ENCODE data around the gene TACC2. TPM values are rescaled to one million over a fixed set of nuclear protein-coding genes. Genes with fewer than 3 reads are reported as not detected.
A peak's percentile ranks its signal among the peaks of the same experiment; 100 is the strongest.

Gene TACC2
- total RNA-seq, 4 donors from 2014 or later = 105 to 334 (median 235) TPM

- Histone ChIP-seq H3K27me3 (no peaks in the 10 kb centered on the region), H3K4me3 (no peak overlapping the region), H3K9me3 (no peaks in the 10 kb centered on the region), H3K27ac (peak overlapping the region; percentile 78 to 92 (median 87)), H3K36me3 (no peaks in the 10 kb centered on the region), H3K4me1 (peaks cover 32 to 52% of the 10 kb centered on the region in 2 donors)
- ATAC-seq (no peak), DNase-seq (peak in 1 of 2 donors; percentile 11)
- TF ChIP-seq POLR2A (IDR thresholded peaks at IDR 0.05) (no peak), CTCF (IDR thresholded peaks at IDR 0.05 in 4 of 5, conservative IDR thresholded peaks at IDR 0.05 in 1 of 5) (no peak)
- in situ Hi-C loops (cut with MboI; ENCODE audit: low sequenced_read_pairs in 4 of 4) (loop anchor here in 1 of 4 donors (10.0 kb wide), 1 partner anchor 54 kb away; no protein-coding TSS in a partner anchor), intact Hi-C loops (cut with DNase I; ENCODE audit: low total_unique reads) (no loop called here)
Measured at GRCh38 chr10:122049076-122049475, 60.1 kb downstream of the TACC2 start.

- H3K4me3 ChIP-seq = no peak overlapping the region
- in situ Hi-C loops (cut with MboI; ENCODE audit: low sequenced_read_pairs in 4 of 4) = loop anchor here (5.0 to 10.0 kb wide), 4 partner anchors 54 to 67 kb away; no protein-coding TSS in a partner anchor
- no peaks in the 10 kb centered on the region for H3K9me3 ChIP-seq
- intact Hi-C loops (cut with DNase I; ENCODE audit: low total_unique reads) = loop anchor here (2.0 to 10.0 kb wide), 3 partner anchors 76 to 184 kb away; partner anchors contain the start of genes ATE1 and NSMCE4A
- H3K4me1 ChIP-seq = peaks cover 29 to 40% of the 10 kb centered on the region in 2 donors
- no peaks in the 10 kb centered on the region for H3K36me3 ChIP-seq
- H3K27ac ChIP-seq = peak overlapping the region; percentile 78 to 92 (median 87)
- H3K27me3 ChIP-seq = no peaks in the 10 kb centered on the region
- ATAC-seq (no peak), DNase-seq (peak in 1 of 2 donors; percentile 9)
- TF ChIP-seq POLR2A (IDR thresholded peaks at IDR 0.05) = no peak
- TF ChIP-seq CTCF (IDR thresholded peaks at IDR 0.05 in 4 of 5, conservative IDR thresholded peaks at IDR 0.05 in 1 of 5) = no peak
Measured at GRCh38 chr10:122050311-122050710, 61.3 kb downstream of the TACC2 start.

- in situ Hi-C loops (cut with MboI; ENCODE audit: low sequenced_read_pairs in 4 of 4) (loop anchor here (5.0 to 10.0 kb wide), 4 partner anchors 54 to 66 kb away; no protein-coding TSS in a partner anchor), intact Hi-C loops (cut with DNase I; ENCODE audit: low total_unique reads) (loop anchor here (2.0 to 10.0 kb wide), 3 partner anchors 76 to 184 kb away; partner anchors contain the start of genes ATE1 and NSMCE4A)
- H3K36me3 ChIP-seq = no peaks in the 10 kb centered on the region
- DNase-seq (no peak), ATAC-seq (no peak)
- no peaks in the 10 kb centered on the region for H3K9me3 ChIP-seq
- H3K4me3 ChIP-seq = no peak overlapping the region
- H3K27me3 ChIP-seq = no peaks in the 10 kb centered on the region
- no peak for TF ChIP-seq POLR2A (IDR thresholded peaks at IDR 0.05)
- peaks cover 24 to 35% of the 10 kb centered on the region in 2 donors for H3K4me1 ChIP-seq
- H3K27ac ChIP-seq = peak overlapping the region; percentile 78 to 92 (median 87)
Measured at GRCh38 chr10:122050811-122051210, 61.8 kb downstream of the TACC2 start.

- intact Hi-C loops (cut with DNase I; ENCODE audit: low total_unique reads) = loop anchor here (2.0 to 10.0 kb wide), 3 partner anchors 77 to 183 kb away; partner anchors contain the start of genes ATE1 and NSMCE4A
- peak; percentile 18 to 50 for ATAC-seq
- H3K27ac ChIP-seq = peak overlapping the region; percentile 78 to 92 (median 87)
Measured at GRCh38 chr10:122051609-122052385, 62.8 kb downstream of the TACC2 start.

More at GRCh38 chr10:122051609-122052385, 62.8 kb downstream of the TACC2 start:
- DNase-seq = peak in 1 of 2 donors; percentile 52
- Histone ChIP-seq H3K9me3 (no peaks in the 10 kb centered on the region), H3K4me3 (no peak overlapping the region), H3K4me1 (peaks cover 21 to 35% of the 10 kb centered on the region in 2 donors), H3K27me3 (no peaks in the 10 kb centered on the region), H3K36me3 (no peaks in the 10 kb centered on the region)
- no peak for TF ChIP-seq POLR2A (IDR thresholded peaks at IDR 0.05)
- TF ChIP-seq CTCF (IDR thresholded peaks at IDR 0.05 in 4 of 5, conservative IDR thresholded peaks at IDR 0.05 in 1 of 5) = peak; percentile 40 to 73 (median 71)
- in situ Hi-C loops (cut with MboI; ENCODE audit: low sequenced_read_pairs in 4 of 4) = loop anchor here (5.0 to 10.0 kb wide), 4 partner anchors 53 to 66 kb away; no protein-coding TSS in a partner anchor

Data from gastrocnemius medialis (tissue), 4 donors.